Measurements from ENCODE around the gene SLC2A1.

GRCh38 chr1:42891465-42892138, 67.1 kb downstream of the SLC2A1 start:
- no peak for TF ChIP-seq POLR2A (IDR thresholded peaks at IDR 0.05; ENCODE audit: low read length)
- no peak for TF ChIP-seq GATA1 (IDR thresholded peaks at IDR 0.05; ENCODE audit: low read depth, low read length)

All from erythroblast (primary cell).